A549 (cell line): ENCODE results near the gene NEDD4L. TPM values are rescaled to one million over a fixed set of nuclear protein-coding genes. Genes with fewer than 3 reads are reported as not detected.
"Not testable (repeated sequence)": the region's sequence is repeated elsewhere in the genome, so short reads cannot be mapped to it uniquely, and the experiment has no call there.

ENCODE experiments used
- ATAC-seq, 2 experiments: fragments of 200-7000 bp in 1 of 2; fragments of >200 bp in 1 of 2; cut with Nextera tagmentation in 1 of 2; cut with Tn5 transposase in 1 of 2; 3 replicates each; pipeline versions ENCODE4 v1.8.0 to v1.9.1; 2018 to 2020; ENCODE audit warnings: mild to moderate bottlenecking in 1 of 2, moderate library complexity in 1 of 2
- CTCF ChIA-PET: fragments of 300-600 bp; sonication (Branson Sonifier 250); formaldehyde crosslinking; extraction: SDS; loops from one replicate; lab custom pipeline; 2021; ENCODE audit warnings: antibody characterized with exemption, inconsistent platforms; lab: Yijun Ruan, JAX
- POLR2A ChIA-PET: fragments of 350-600 bp; formaldehyde crosslinking; extraction: SDS; loops from one replicate; lab custom pipeline; 2021; ENCODE audit warnings: antibody characterized with exemption, inconsistent platforms; lab: Yijun Ruan, JAX
- DNase-seq, 2 experiments: peaks; one replicate each; pipeline versions ENCODE4 v3.0.0 to v3.0.0-alpha.2; 2011 to 2016; ENCODE audit warnings: low read depth in 1 of 2, low spot score in 1 of 2
- FAIRE-seq: peaks from 2 replicates; lab custom pipeline; 2011; peaks lifted over from hg19 to GRCh38; lab: Jason Lieb, UNC
- H3K27ac ChIP-seq, 2 experiments: fragments of >200 bp; sonication (Bioruptor Twin); formaldehyde crosslinking; 3 replicates each; pipeline ENCODE4 v1.5.1; 2016 to 2017
- H3K4me1 ChIP-seq: fragments of >200 bp; sonication (Bioruptor Twin); formaldehyde crosslinking; 3 replicates; pipeline ENCODE4 v1.6.1; 2016
- H3K4me2 ChIP-seq: fragments of >200 bp; sonication (Bioruptor Twin); formaldehyde crosslinking; 3 replicates; pipeline ENCODE4 v1.6.1; 2016
- H3K4me3 ChIP-seq: fragments of >200 bp; sonication (Bioruptor Twin); formaldehyde crosslinking; 3 replicates; pipeline ENCODE4 v1.5.1; 2016
- H3K9me3 ChIP-seq: fragments of >200 bp; sonication (Bioruptor Twin); formaldehyde crosslinking; 3 replicates; pipeline ENCODE4 v1.6.1; 2016
- CEBPB ChIP-seq, 2 experiments: fragments of >200 bp in 1 of 2; sonication (Bioruptor Twin) in 1 of 2; formaldehyde crosslinking in 1 of 2; IDR thresholded peaks; 2 replicates each; pipeline ENCODE4 v1.6.1; 2012 to 2016
- CTCF ChIP-seq: fragments of >200 bp; sonication (Bioruptor Twin); formaldehyde crosslinking; IDR thresholded peaks from 3 replicates; pipeline ENCODE4 v1.5.1; 2016
- EP300 ChIP-seq, 2 experiments: fragments of >200 bp; sonication (Bioruptor Twin); formaldehyde crosslinking; IDR thresholded peaks; 2 replicates in 1 of 2; 3 replicates in 1 of 2; pipeline ENCODE4 v1.6.1; 2016 to 2017
- GATA3 ChIP-seq: IDR thresholded peaks from 2 replicates; pipeline ENCODE4 v1.6.1; 2012; ENCODE audit warnings: borderline replicate concordance
- HDAC2 ChIP-seq: fragments of 200-600 bp; sonication (generic); IDR thresholded peaks from 2 replicates; pipeline ENCODE4 v1.6.1; 2016
- HES2 ChIP-seq: fragments of >200 bp; sonication (Bioruptor Twin); formaldehyde crosslinking; IDR thresholded peaks from 2 replicates; pipeline ENCODE4 v1.6.1; 2016
- HEYL ChIP-seq: fragments of 250-450 bp; sonication (Bioruptor Pico); IDR thresholded peaks from 2 replicates; pipeline ENCODE4 v1.8.0; 2021; ENCODE audit warnings: mild to moderate bottlenecking, moderate library complexity
- HOXA7 ChIP-seq: fragments of 250-450 bp; sonication (Bioruptor Pico); IDR thresholded peaks from 2 replicates; pipeline ENCODE4 v1.5.0; 2020; ENCODE audit warnings: mild to moderate bottlenecking, moderate library complexity
- HOXB13 ChIP-seq: fragments of 250-450 bp; sonication (Bioruptor Pico); IDR thresholded peaks from 2 replicates; pipeline ENCODE4 v1.5.0; 2020; ENCODE audit warnings: low read depth, mild to moderate bottlenecking, moderate library complexity
- KDM5A ChIP-seq: fragments of 200-600 bp; sonication (generic); IDR thresholded peaks from 2 replicates; pipeline ENCODE4 v1.6.1; 2016; ENCODE audit warnings: antibody characterized with exemption, mild to moderate bottlenecking
- PHF8 ChIP-seq: fragments of 200-600 bp; sonication (generic); IDR thresholded peaks from 2 replicates; pipeline ENCODE4 v1.6.1; 2016; ENCODE audit warnings: low read depth, mild to moderate bottlenecking, antibody characterized with exemption, moderate library complexity, borderline replicate concordance
- RCOR1 ChIP-seq: fragments of 150-350 bp; IDR thresholded peaks from 2 replicates; pipeline ENCODE4 v1.6.1; 2014; ENCODE audit warnings: antibody characterized with exemption, low read length, low read depth
- RFX5 ChIP-seq: fragments of 450-650 bp; IDR thresholded peaks from 2 replicates; pipeline ENCODE4 v1.7.1; 2014; ENCODE audit warnings: antibody characterized with exemption, mild to moderate bottlenecking, moderate library complexity
- SMC3 ChIP-seq: fragments of >200 bp; sonication (Bioruptor Twin); formaldehyde crosslinking; IDR thresholded peaks from 3 replicates; pipeline ENCODE4 v1.6.1; 2018; ENCODE audit warnings: inconsistent platforms
- SREBF2 ChIP-seq: fragments of 450-650 bp; IDR thresholded peaks from 2 replicates; pipeline ENCODE4 v1.6.1; 2014; ENCODE audit warnings: mild to moderate bottlenecking, moderate library complexity
- TFCP2L1 ChIP-seq: fragments of 250-450 bp; sonication (Bioruptor Pico); IDR thresholded peaks from 2 replicates; pipeline ENCODE4 v1.5.0; 2021; ENCODE audit warnings: mild to moderate bottlenecking
- TP53 ChIP-seq: fragments of 250-450 bp; sonication (Bioruptor Pico); IDR thresholded peaks from 2 replicates; pipeline ENCODE4 v1.5.0; 2021; ENCODE audit warnings: mild to moderate bottlenecking, moderate library complexity
- ZC3H11A ChIP-seq: fragments of 450-650 bp; IDR thresholded peaks from 2 replicates; pipeline ENCODE4 v1.6.1; 2014; ENCODE audit warnings: antibody characterized with exemption, mild to moderate bottlenecking
- ZFP36 ChIP-seq: fragments of 450-650 bp; IDR thresholded peaks from 2 replicates; pipeline ENCODE4 v1.6.1; 2014; ENCODE audit warnings: borderline replicate concordance; ENCODE audit not compliant: partially characterized antibody
- WGBS: methylation state at CpG from one replicate; pipeline ENCODE4 v1.1.6; 2017; ENCODE audit errors: missing lambda C conversion rate; 5-methylcytosine and 5-hydroxymethylcytosine counted together
- polyA plus RNA-seq, 4 experiments: library from polyadenylated mRNA; depleted of rRNA in 3 of 4; stranded (reverse); fragments of >200 nt; fragmentation: RNase III in 1 of 4; extraction: RNeasy Plus Mini Kit Qiagen cat#74134 plus additional on column Dnase treatment in 1 of 4; gene quantifications; 2 replicates in 3 of 4; 3 replicates in 1 of 4; pipeline ENCODE4 v1.2.3, GENCODE V29; 2011 to 2017
- TF ChIP-seq, protein P1 (sequence below): fragments of 450-650 bp; IDR thresholded peaks from 2 replicates; pipeline ENCODE4 v1.6.1; 2014; ENCODE audit warnings: antibody characterized with exemption
- TF ChIP-seq, protein P2 (sequence below): IDR thresholded peaks from 2 replicates; pipeline ENCODE4 v1.6.1; 2012

The NEDD4L gene
- polyA plus RNA-seq, 2 of the 4 experiments (the other 2 are of a cell fraction): 18.0 to 36.5 TPM

DNA sequence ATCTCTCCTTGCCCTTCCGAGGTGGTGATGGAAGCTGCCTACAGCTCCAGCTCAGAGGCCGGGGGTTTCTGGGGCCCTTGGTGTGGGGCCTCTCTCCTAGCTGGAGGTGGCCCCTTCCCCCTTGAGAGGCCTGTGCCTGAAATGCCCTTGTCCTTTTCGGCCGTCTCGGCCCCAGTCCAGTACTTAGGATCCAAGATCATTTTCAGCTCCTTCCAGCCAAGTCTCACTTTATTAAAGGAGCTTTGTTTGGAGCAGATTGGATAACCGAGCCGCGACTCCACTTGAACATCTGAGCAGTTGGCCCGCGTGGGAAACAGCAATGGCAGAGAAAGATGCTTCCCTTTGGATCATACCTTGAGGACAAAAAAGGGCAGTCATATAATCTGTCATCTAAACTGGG lies 125.0 kb downstream of the NEDD4L start:
- TF ChIP-seq GATA3: no peak
- no peak for TF ChIP-seq ZFP36
- TF ChIP-seq ZC3H11A: no peak
- TF ChIP-seq, protein P1, sequence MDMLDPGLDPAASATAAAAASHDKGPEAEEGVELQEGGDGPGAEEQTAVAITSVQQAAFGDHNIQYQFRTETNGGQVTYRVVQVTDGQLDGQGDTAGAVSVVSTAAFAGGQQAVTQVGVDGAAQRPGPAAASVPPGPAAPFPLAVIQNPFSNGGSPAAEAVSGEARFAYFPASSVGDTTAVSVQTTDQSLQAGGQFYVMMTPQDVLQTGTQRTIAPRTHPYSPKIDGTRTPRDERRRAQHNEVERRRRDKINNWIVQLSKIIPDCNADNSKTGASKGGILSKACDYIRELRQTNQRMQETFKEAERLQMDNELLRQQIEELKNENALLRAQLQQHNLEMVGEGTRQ: no peak
- WGBS: 87% methylated on average over 9 of the region's 10 CpGs
- ChIA-PET POLR2A (no interaction called here), CTCF (interaction anchor here (1.4 kb wide), 1 partner anchor 12 kb away, joined by 6 read pairs; no protein-coding TSS in a partner anchor)
- DNase-seq (no peak), ATAC-seq (no peak), FAIRE-seq (no peak)
- H3K4me1 ChIP-seq: no peaks in the 10 kb centered on the region
- no peaks in the 10 kb centered on the region for H3K9me3 ChIP-seq
- no peak overlapping the region for H3K27ac ChIP-seq
- H3K4me3 ChIP-seq: no peak overlapping the region
- no peak overlapping the region for H3K4me2 ChIP-seq

DNA sequence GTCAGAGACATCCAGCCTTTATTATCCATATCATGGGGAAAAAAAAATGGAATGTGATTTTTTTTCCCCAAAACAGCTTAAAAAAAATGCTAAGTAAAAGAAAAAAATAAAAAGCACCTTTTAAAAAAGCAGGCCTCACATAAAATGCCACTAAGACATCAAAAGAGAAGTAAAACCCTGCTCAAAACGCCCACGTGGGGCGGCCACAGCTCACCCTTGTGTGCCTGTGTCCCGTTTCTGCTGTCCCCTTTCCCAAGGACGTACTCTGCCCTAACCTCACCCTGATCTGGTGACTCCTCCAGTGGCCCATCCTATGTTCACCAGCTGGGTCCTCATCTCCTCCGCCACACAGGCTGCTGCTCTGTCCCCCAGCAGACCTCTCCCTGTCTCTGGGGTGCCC lies 125.4 kb downstream of the NEDD4L start:
- ChIA-PET CTCF (interaction anchor here (1.4 kb wide), 1 partner anchor 12 kb away, joined by 6 read pairs; no protein-coding TSS in a partner anchor), POLR2A (no interaction called here)
- ATAC-seq: no peak
- WGBS: 81% methylated on average over 6 of the region's 6 CpGs
- DNase-seq: no peak
- TF ChIP-seq HOXA7 (CRISPR knock-in tag) (no peak), CTCF (no peak), RCOR1 (no peak), KDM5A (no peak), SREBF2 (no peak)
- Histone ChIP-seq H3K27ac (no peak overlapping the region), H3K4me2 (no peak overlapping the region), H3K9me3 (no peaks in the 10 kb centered on the region), H3K4me1 (no peaks in the 10 kb centered on the region), H3K4me3 (no peak overlapping the region)
- no peak for FAIRE-seq

DNA sequence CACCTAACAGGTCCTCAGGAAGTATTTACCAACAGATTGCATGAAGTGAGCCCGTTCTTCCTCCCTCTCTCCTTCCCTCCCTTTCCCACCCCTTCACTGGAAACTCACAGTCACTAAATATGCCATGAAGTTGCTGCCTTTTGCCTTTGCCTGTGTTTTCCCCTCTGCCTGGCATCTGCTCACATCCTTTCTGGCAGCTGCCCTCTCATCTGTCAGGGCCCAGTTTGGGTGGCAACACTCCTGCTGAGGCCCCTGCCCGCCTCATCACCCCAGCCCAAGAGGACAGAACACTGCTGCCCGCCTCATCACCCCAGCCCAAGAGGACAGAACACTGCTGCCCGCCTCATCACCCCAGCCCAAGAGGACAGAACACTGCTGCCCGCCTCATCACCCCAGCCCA lies 126.0 kb downstream of the NEDD4L start:
- H3K9me3 ChIP-seq, POLR2A ChIA-PET, FAIRE-seq, H3K4me1 ChIP-seq, DNase-seq, H3K4me2 ChIP-seq, ATAC-seq, H3K27ac ChIP-seq, H3K4me3 ChIP-seq: not testable (repeated sequence)
- WGBS: 83% methylated on average over 2 of the region's 5 CpGs
- CTCF ChIA-PET: interaction anchor here (1.4 kb wide), 1 partner anchor 11 kb away, joined by 6 read pairs; no protein-coding TSS in a partner anchor

GRCh38 chr18:58172031-58172430 lies 128.0 kb downstream of the NEDD4L start:
- FAIRE-seq: no peak
- ChIA-PET CTCF (interaction anchor here (2.1 kb wide), 1 partner anchor 9 kb away, joined by 7 read pairs; no protein-coding TSS in a partner anchor), POLR2A (no interaction called here)
- no peak overlapping the region for H3K4me2 ChIP-seq
- WGBS: 94% methylated on average over 6 of the region's 6 CpGs
- no peak overlapping the region for H3K4me3 ChIP-seq
- TF ChIP-seq HES2 (no peak), HDAC2 (no peak), RFX5 (no peak), CEBPB (IDR thresholded peaks at IDR 0.05) (no peak), CTCF (no peak), EP300 (IDR thresholded peaks at IDR 0.05) (no peak), PHF8 (no peak), ZC3H11A (no peak), TFCP2L1 (CRISPR knock-in tag) (no peak), TP53 (CRISPR knock-in tag) (no peak), GATA3 (no peak), HOXB13 (CRISPR knock-in tag) (no peak), HEYL (CRISPR knock-in tag) (no peak), SMC3 (no peak), ZFP36 (no peak)
- TF ChIP-seq, protein P2, sequence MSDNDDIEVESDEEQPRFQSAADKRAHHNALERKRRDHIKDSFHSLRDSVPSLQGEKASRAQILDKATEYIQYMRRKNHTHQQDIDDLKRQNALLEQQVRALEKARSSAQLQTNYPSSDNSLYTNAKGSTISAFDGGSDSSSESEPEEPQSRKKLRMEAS: no peak
- H3K9me3 ChIP-seq: no peaks in the 10 kb centered on the region
- peaks cover 19% of the 10 kb centered on the region for H3K4me1 ChIP-seq
- no peak for ATAC-seq
- H3K27ac ChIP-seq: no peak overlapping the region
- no peak for DNase-seq
